ENCODE measurements around the gene NSUN6.

DNA sequence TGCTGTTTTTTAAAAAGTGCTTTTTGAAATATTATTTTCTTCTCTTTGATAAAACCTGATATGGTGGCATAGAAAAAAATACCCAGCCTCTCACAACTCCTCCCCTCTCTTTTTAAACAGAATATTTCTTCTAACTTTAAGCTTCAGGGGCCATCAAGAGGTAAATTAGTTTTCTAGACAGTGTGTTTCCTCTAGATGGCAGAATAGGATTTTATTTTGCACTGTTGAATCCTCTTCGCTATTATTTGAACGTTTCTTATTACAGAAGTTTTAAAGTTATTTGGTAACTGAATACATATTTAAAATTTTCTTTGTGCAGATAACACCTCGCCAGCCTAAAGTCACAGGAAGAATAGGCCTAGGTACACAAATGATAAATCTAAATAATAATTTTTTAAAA lies 38.1 kb upstream of the NSUN6 start:
- TF ChIP-seq, protein P1, sequence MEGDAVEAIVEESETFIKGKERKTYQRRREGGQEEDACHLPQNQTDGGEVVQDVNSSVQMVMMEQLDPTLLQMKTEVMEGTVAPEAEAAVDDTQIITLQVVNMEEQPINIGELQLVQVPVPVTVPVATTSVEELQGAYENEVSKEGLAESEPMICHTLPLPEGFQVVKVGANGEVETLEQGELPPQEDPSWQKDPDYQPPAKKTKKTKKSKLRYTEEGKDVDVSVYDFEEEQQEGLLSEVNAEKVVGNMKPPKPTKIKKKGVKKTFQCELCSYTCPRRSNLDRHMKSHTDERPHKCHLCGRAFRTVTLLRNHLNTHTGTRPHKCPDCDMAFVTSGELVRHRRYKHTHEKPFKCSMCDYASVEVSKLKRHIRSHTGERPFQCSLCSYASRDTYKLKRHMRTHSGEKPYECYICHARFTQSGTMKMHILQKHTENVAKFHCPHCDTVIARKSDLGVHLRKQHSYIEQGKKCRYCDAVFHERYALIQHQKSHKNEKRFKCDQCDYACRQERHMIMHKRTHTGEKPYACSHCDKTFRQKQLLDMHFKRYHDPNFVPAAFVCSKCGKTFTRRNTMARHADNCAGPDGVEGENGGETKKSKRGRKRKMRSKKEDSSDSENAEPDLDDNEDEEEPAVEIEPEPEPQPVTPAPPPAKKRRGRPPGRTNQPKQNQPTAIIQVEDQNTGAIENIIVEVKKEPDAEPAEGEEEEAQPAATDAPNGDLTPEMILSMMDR (IDR thresholded peaks at IDR 0.05; ENCODE audit: low read depth, low read length, missing input control) = peak; percentile 38
- no peak for TF ChIP-seq GABPA (IDR thresholded peaks at IDR 0.05 in 1 of 2, conservative IDR thresholded peaks at IDR 0.05 in 1 of 2)
- peak; percentile 77 for TF ChIP-seq RAD21 (IDR thresholded peaks at IDR 0.05)
- TF ChIP-seq, protein P2, sequence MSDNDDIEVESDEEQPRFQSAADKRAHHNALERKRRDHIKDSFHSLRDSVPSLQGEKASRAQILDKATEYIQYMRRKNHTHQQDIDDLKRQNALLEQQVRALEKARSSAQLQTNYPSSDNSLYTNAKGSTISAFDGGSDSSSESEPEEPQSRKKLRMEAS (IDR thresholded peaks at IDR 0.05) = no peak
- TF ChIP-seq RXRA (IDR thresholded peaks at IDR 0.05) = no peak
- no peak for TF ChIP-seq TAF1 (conservative IDR thresholded peaks at IDR 0.05)
- no peak for TF ChIP-seq EGR1 (IDR thresholded peaks at IDR 0.05; ENCODE audit: low read depth in 2 of 2)
